ENCODE data around the gene SOS2.

GRCh38 chr14:50122291-50122690, 109.1 kb downstream of the SOS2 start:
- TF ChIP-seq, protein P1, sequence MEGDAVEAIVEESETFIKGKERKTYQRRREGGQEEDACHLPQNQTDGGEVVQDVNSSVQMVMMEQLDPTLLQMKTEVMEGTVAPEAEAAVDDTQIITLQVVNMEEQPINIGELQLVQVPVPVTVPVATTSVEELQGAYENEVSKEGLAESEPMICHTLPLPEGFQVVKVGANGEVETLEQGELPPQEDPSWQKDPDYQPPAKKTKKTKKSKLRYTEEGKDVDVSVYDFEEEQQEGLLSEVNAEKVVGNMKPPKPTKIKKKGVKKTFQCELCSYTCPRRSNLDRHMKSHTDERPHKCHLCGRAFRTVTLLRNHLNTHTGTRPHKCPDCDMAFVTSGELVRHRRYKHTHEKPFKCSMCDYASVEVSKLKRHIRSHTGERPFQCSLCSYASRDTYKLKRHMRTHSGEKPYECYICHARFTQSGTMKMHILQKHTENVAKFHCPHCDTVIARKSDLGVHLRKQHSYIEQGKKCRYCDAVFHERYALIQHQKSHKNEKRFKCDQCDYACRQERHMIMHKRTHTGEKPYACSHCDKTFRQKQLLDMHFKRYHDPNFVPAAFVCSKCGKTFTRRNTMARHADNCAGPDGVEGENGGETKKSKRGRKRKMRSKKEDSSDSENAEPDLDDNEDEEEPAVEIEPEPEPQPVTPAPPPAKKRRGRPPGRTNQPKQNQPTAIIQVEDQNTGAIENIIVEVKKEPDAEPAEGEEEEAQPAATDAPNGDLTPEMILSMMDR (IDR thresholded peaks at IDR 0.05; ENCODE audit: poor library complexity, severe bottlenecking), result no peak
- TF ChIP-seq, protein P2, sequence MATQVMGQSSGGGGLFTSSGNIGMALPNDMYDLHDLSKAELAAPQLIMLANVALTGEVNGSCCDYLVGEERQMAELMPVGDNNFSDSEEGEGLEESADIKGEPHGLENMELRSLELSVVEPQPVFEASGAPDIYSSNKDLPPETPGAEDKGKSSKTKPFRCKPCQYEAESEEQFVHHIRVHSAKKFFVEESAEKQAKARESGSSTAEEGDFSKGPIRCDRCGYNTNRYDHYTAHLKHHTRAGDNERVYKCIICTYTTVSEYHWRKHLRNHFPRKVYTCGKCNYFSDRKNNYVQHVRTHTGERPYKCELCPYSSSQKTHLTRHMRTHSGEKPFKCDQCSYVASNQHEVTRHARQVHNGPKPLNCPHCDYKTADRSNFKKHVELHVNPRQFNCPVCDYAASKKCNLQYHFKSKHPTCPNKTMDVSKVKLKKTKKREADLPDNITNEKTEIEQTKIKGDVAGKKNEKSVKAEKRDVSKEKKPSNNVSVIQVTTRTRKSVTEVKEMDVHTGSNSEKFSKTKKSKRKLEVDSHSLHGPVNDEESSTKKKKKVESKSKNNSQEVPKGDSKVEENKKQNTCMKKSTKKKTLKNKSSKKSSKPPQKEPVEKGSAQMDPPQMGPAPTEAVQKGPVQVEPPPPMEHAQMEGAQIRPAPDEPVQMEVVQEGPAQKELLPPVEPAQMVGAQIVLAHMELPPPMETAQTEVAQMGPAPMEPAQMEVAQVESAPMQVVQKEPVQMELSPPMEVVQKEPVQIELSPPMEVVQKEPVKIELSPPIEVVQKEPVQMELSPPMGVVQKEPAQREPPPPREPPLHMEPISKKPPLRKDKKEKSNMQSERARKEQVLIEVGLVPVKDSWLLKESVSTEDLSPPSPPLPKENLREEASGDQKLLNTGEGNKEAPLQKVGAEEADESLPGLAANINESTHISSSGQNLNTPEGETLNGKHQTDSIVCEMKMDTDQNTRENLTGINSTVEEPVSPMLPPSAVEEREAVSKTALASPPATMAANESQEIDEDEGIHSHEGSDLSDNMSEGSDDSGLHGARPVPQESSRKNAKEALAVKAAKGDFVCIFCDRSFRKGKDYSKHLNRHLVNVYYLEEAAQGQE (IDR thresholded peaks at IDR 0.05; ENCODE audit: borderline replicate concordance), result no peak
- no peak for TF ChIP-seq EZH2 (IDR thresholded peaks at IDR 0.05; ENCODE audit: borderline replicate concordance, insufficient read depth, low read length, poor library complexity, severe bottlenecking)

Measured in neural cell (in vitro differentiated cells).